Duodenal mucosa (tissue), 2 donors: ENCODE data around the gene ENTPD6.
"Not testable (repeated sequence)": the region's sequence is repeated elsewhere in the genome, so short reads cannot be mapped to it uniquely, and the experiment has no call there.

ENCODE experiments used
- H3K27ac ChIP-seq: one replicate; pipeline ENCODE4 v1.7.0; 2013; ENCODE audit warnings: low read depth, low read length
- H3K27me3 ChIP-seq, 2 donors: one replicate each; pipeline ENCODE4 v1.7.0; 2013; ENCODE audit warnings: low read length in 2 of 2, control low read depth in 1 of 2; ENCODE audit not compliant: insufficient read depth in 2 of 2, control insufficient read depth in 1 of 2
- H3K36me3 ChIP-seq, 2 donors: one replicate each; pipeline ENCODE4 v1.7.0; 2013; ENCODE audit warnings: low read length in 2 of 2, control low read depth in 1 of 2; ENCODE audit not compliant: insufficient read depth in 2 of 2, control insufficient read depth in 1 of 2
- H3K4me1 ChIP-seq, 2 donors: one replicate each; pipeline ENCODE4 v1.7.0; 2013; ENCODE audit warnings: low read length in 2 of 2, control low read depth in 1 of 2; ENCODE audit not compliant: insufficient read depth in 2 of 2, control insufficient read depth in 1 of 2
- H3K4me3 ChIP-seq, 2 donors: one replicate each; pipeline ENCODE4 v1.7.0; 2013; ENCODE audit warnings: low read length in 2 of 2, low read depth in 1 of 2
- H3K9ac ChIP-seq, 2 donors: one replicate each; pipeline ENCODE4 v1.7.0; 2013; ENCODE audit warnings: low read length in 2 of 2, low read depth in 1 of 2
- H3K9me3 ChIP-seq, 2 donors: one replicate each; pipeline ENCODE4 v1.7.0; 2013; ENCODE audit warnings: low read length in 2 of 2, control low read depth in 1 of 2; ENCODE audit not compliant: control insufficient read depth in 1 of 2

Gene ENTPD6

DNA sequence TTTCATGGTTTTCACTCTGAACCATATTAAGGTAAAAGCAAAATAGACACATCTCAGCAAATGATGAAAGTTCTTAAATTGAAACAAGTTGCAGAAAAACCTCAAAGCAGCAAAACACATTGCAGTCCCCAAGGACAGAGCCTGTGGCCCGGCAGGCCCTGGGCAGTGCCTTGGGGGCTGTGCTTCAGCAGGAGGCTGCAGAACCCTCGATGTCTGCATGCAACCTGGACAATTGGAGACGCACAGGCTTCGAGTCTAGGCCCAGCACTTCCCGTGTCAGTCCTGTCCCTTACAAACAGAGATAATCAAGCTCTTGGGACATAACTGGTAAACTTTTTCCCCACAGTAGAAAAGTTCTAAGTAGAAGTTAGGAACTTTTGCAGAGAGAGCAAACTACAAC is 61.6 kb downstream of the ENTPD6 start:
- Histone ChIP-seq H3K4me3 (no peak overlapping the region), H3K4me1 (peaks cover 28 to 53% of the 10 kb centered on the region in 2 donors), H3K27ac (no peak overlapping the region), H3K27me3 (no peaks in the 10 kb centered on the region), H3K9ac (no peak overlapping the region), H3K36me3 (peaks cover 0 to 11% of the 10 kb centered on the region in 2 donors), H3K9me3 (no peaks in the 10 kb centered on the region)

DNA sequence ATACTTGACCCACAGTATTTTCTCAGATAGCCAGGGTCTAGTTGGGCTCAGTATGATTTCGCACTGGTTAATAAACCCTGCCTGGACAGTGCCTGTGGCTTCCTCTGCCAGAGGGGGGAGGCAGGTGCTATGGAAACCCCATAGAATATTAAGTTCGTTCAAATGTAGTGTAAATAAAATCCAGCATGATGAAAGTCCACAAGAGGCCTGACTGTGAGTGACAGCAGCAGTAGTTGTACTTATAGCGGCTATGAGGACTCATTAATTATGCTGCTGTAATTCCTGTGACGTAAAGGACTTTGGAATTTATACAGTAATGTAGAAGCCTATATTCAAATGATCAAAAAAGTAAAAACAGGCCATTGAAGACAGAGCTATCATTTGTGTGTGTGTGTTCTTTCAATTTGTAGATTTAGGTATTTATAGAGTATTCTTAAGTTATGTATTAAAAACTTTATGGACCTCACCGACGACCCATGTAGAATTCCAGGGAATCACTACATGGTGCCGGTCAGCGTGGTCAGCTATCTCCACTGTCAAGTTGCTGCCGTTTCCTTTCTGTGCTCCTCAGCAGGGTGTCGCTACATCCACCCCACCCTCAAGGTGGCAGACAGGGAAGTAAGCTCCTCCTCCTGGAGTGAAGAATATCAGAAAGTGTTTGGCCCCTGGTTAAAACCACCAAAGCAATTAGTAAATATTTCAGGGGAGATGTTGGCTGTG is 62.4 kb downstream of the ENTPD6 start:
- Histone ChIP-seq H3K27ac (no peak overlapping the region), H3K4me3 (no peak overlapping the region), H3K9me3 (no peaks in the 10 kb centered on the region), H3K4me1 (peaks cover 20 to 45% of the 10 kb centered on the region in 2 donors), H3K36me3 (peaks cover 0 to 11% of the 10 kb centered on the region in 2 donors), H3K9ac (no peak overlapping the region), H3K27me3 (no peaks in the 10 kb centered on the region)

DNA sequence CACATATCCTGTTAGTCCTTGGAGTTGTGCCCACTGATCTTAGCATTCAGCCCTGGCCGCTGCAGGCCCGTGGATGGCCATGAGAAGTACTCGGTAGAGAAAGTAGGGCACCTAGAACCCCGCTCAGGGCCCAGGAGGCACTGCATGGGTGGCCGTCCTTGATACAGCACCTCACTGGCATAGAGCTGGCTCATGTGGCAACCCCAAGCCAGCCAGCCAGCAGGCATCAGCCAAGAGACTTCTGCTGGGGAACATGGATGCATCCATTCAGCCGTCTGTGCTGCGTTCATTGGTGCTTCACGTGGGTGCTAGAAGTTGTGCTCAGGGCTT is 62.9 kb downstream of the ENTPD6 start:
- H3K27ac ChIP-seq: no peak overlapping the region
- H3K4me3 ChIP-seq: no peak overlapping the region
- H3K9me3 ChIP-seq: no peaks in the 10 kb centered on the region
- H3K4me1 ChIP-seq: peaks cover 18 to 42% of the 10 kb centered on the region in 2 donors
- no peaks in the 10 kb centered on the region for H3K27me3 ChIP-seq
- peaks cover 0 to 11% of the 10 kb centered on the region in 2 donors for H3K36me3 ChIP-seq
- no peak overlapping the region for H3K9ac ChIP-seq

DNA sequence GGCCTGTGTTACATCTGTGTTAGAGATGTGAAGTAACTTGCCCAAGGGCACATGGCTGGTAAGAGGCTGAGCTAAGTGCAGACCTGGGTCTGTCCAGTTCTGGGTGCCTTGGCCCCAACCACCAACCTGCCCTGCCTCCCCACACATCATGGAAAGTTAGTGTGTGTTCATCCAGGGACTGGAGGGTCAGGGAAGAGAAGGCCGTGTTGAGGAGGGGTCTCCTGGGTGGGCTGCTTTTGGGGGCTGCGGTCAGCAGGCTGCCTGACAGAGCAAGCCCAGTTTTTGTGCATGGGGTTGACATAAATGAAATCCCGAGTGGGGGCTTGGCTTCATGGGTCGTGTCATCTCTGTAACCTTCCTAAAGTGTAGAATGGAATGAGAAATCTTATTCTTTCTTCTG is 63.3 kb downstream of the ENTPD6 start:
- Histone ChIP-seq H3K4me1 (peaks cover 16 to 42% of the 10 kb centered on the region in 2 donors), H3K27ac (no peak overlapping the region), H3K9ac (no peak overlapping the region), H3K9me3 (no peaks in the 10 kb centered on the region), H3K36me3 (peaks cover 0 to 11% of the 10 kb centered on the region in 2 donors), H3K27me3 (no peaks in the 10 kb centered on the region), H3K4me3 (no peak overlapping the region)

DNA sequence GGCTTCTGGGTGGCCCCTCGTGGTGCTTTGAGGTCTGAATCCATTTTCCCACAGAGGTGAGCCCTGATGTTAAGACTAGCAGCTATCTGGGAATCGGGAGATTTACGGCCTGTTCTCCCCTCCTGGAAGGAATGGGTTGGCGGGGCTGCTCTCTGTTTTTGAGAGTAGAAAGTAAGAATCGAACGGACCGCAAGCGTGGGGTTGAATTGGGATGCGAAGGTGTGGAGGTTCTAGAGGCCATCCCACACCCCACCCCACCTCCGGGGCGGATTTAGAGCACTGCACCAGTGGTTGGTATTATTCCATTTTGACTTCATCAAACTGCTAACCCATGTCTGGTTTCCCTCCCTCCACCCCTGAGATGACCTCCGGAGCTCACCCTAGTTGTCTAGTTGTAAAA is 63.8 kb downstream of the ENTPD6 start:
- Histone ChIP-seq H3K9me3 (no peaks in the 10 kb centered on the region), H3K27ac (no peak overlapping the region), H3K4me1 (peaks cover 14 to 40% of the 10 kb centered on the region in 2 donors), H3K27me3 (no peaks in the 10 kb centered on the region), H3K36me3 (peaks cover 0 to 11% of the 10 kb centered on the region in 2 donors), H3K9ac (no peak overlapping the region), H3K4me3 (no peak overlapping the region)

DNA sequence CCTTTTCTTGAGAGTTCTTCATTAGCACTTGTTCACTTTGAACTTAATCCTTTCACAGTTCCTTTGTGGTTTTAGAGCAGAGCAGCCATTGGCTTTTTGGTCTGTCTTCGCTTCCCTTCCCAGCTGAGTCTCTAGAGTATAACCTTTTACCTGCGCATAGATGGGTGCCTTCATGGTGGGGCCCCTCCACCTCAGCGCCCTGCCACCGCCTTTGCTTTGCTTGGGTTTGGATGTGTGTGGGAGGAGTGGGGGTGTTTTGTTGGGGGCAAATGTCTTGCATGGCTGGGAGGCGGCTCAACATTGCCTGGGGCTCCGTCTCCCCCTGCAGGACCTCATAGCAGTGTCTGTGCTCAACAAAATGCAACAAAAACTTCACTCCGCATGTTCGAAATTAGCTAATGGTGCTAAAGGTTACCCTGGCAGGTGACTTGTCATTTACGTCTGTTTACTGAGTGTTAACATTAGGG is 64.3 kb downstream of the ENTPD6 start:
- no peak overlapping the region for H3K9ac ChIP-seq
- H3K4me1 ChIP-seq: peaks cover 14 to 36% of the 10 kb centered on the region in 2 donors
- no peak overlapping the region for H3K4me3 ChIP-seq
- H3K27me3 ChIP-seq: no peaks in the 10 kb centered on the region
- H3K36me3 ChIP-seq: peaks cover 0 to 11% of the 10 kb centered on the region in 2 donors
- no peaks in the 10 kb centered on the region for H3K9me3 ChIP-seq
- H3K27ac ChIP-seq: no peak overlapping the region

DNA sequence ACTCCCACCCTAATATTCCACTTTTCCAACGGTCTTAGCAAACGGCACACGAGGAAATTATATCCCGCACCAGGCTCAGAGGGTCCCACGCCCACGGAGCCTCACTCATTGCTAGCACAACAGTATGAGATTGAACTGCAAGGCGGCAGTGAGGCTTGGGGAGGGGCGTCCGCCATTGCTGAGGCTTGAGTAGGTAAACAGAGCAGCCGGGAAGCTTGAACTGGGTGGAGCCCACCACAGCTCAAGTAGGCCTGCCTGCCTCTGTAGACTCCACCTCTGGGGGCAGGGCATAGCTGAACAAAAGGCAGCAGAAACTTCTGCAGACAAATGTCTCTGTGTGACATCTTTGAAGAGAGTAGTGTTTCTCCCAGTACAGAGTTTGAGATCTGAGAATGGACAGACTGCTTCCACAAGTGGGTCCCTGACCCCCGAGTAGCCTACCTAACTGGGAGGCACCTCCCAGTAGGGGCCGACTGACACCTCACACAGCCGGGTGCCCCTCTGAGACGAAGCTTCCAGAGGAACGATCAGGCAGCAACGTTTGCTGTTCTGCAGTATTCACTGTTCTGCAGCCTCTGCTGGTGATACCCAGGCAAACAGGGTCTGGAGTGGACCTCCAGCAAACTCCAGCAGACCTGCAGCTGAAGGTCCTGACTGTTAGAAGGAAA is 65.4 kb downstream of the ENTPD6 start:
- H3K9ac ChIP-seq, H3K9me3 ChIP-seq, H3K27me3 ChIP-seq, H3K36me3 ChIP-seq, H3K27ac ChIP-seq, H3K4me3 ChIP-seq: not testable (repeated sequence)
- H3K4me1 ChIP-seq: peaks cover 14 to 30% of the 10 kb centered on the region in 2 donors

DNA sequence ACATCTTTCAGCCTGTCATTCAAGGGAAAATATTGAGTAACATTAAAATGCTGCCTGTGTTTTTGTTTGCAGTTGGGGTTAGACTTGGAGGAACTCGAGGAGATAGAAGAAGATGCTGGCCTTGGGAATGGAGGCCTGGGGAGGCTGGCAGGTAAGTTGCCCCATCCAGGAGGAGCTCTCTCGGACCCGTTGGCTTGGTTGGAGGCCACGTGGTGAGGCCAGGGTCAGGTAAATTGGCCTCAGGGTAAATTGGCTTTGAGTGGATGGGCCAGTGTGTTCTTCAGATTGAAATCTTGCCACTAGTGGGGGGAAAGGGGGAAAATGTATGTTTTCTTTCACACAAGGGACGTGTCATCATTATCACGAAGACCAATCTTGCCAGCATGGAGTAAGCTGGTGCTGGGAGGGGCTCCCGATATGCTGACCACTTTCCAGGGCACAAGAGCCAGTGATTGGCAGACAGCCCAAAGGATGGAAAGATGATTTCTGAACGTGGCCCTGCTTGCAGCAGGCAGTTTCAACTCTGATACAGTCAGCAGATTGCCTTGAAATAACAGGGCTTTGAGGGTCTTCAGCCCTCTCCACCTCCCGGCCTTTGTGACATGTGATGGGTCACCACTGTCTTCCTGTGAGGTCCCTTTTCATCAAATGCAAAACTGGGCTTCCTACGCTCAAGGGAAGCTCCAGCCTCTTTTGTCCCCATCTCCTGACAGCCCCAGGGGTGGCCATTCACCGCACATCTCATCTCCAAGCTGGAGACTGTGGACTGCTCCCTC is 73.7 kb downstream of the ENTPD6 start:
- Histone ChIP-seq H3K9ac (no peak overlapping the region), H3K27me3 (no peaks in the 10 kb centered on the region), H3K9me3 (no peaks in the 10 kb centered on the region), H3K36me3 (peaks cover 17 to 40% of the 10 kb centered on the region in 2 donors), H3K27ac (no peak overlapping the region), H3K4me1 (no peaks in the 10 kb centered on the region), H3K4me3 (no peak overlapping the region)

DNA sequence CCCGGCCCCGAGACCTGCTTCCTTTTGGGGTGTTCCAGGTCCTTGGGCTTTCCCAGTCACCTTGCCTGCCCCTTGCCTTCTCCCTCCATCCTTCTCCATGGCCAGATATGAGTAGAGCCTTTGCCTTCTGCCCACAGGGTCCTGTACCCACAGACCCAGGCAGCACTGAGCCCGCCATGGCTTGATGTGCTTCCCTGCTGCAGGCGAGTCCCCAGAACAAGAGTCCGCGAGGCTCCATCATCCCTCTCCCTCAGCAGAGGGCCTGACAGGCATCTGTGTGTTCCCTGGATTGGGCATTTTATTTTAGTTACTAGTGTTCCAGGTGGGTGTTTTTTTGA is 74.3 kb downstream of the ENTPD6 start:
- Histone ChIP-seq H3K4me3 (no peak overlapping the region), H3K9me3 (no peaks in the 10 kb centered on the region), H3K27me3 (no peaks in the 10 kb centered on the region), H3K36me3 (peaks cover 20 to 46% of the 10 kb centered on the region in 2 donors), H3K27ac (no peak overlapping the region), H3K9ac (no peak overlapping the region), H3K4me1 (no peaks in the 10 kb centered on the region)

DNA sequence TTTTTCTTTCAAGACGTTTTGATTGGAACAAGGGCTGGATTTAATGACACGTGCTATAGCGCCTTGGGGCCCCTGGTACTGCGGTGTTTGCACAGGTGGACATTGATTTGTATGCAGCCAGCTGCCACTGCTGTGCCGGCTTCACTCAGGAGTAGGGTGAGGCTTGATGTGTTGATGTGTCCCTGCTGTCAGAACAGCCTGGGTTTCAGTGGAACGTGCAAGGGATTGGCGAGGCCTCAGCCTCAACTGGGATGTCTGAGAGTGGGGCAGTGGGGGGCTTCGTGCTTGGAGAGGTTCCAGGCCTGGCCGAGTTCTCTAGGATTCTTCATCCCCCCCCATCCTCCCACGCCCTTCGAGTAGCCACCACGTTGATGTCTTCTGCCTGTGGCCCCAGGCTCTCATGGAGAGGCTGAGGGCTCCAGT is 75.3 kb downstream of the ENTPD6 start:
- Histone ChIP-seq H3K9me3 (no peaks in the 10 kb centered on the region), H3K9ac (no peak overlapping the region), H3K27ac (no peak overlapping the region), H3K4me3 (no peak overlapping the region), H3K4me1 (no peaks in the 10 kb centered on the region), H3K36me3 (peaks cover 20 to 56% of the 10 kb centered on the region in 2 donors), H3K27me3 (no peaks in the 10 kb centered on the region)
